HCT116 (cell line): ENCODE results near the gene RAET1L. TPM values are rescaled to one million over a fixed set of nuclear protein-coding genes. Genes with fewer than 3 reads are reported as not detected.

Experiments used
- ATAC-seq: fragments of 200-7000 bp; cut with Tn5 transposase; 2 replicates; pipeline ENCODE4 v1.9.1; 2020; ENCODE audit warnings: mild to moderate bottlenecking, moderate library complexity
- BruUV-seq: library from RNA; stranded (reverse); fragments of 400-500 nt; replicated peaks from 2 replicates; lab custom pipeline; 2021; lab: Mats Ljungman, UMichigan
- CTCF ChIA-PET: fragments of 300-600 bp; sonication (Branson Sonifier 250); formaldehyde crosslinking; loops from one replicate; lab custom pipeline; 2021; ENCODE audit warnings: antibody characterized with exemption; lab: Charles Lee
- POLR2A ChIA-PET: fragments of 300-600, 350-600 bp; sonication (Branson Sonifier 250); formaldehyde crosslinking; loops from one replicate; lab custom pipeline; 2021; ENCODE audit warnings: antibody characterized with exemption; lab: Charles Lee
- RAD21 ChIA-PET, 2 experiments: fragments of 300-600 bp; sonication (Branson Sonifier 250); formaldehyde crosslinking; loops; one replicate each; lab custom pipeline; 2023; ENCODE audit warnings: low total read pairs in 2 of 2; ENCODE audit not compliant: uncharacterized antibody in 2 of 2, unreplicated experiment in 2 of 2, low non-redundant PET in 1 of 2; lab: Charles Lee
- DNase-seq: peaks from one replicate; pipeline ENCODE4 v3.0.0-alpha.2; 2010; ENCODE audit warnings: low read depth, low spot score
- H2AFZ ChIP-seq: fragments of 200-600 bp; shearing (Covaris generic), sonication (generic); 2 replicates; pipeline ENCODE4 v1.6.1; 2017; ENCODE audit warnings: low read depth, mixed run types, mixed read lengths, antibody characterized with exemption, low read length; ENCODE audit not compliant: poor library complexity, severe bottlenecking
- H3K27ac ChIP-seq: 2 replicates; pipeline ENCODE4 v1.5.1; 2012; ENCODE audit warnings: low read depth, low read length
- H3K27me3 ChIP-seq: fragments of 200-600 bp; sonication (generic); 2 replicates; pipeline ENCODE4 v1.6.1; 2016; ENCODE audit warnings: mixed run types, low read length, mixed read lengths; ENCODE audit not compliant: insufficient read depth
- H3K36me3 ChIP-seq, 2 experiments: fragments of 200-500 bp in 1 of 2; fragments of 200-600 bp in 1 of 2; sonication (Bioruptor generic) in 1 of 2; sonication (generic) in 1 of 2; 2 replicates each; pipeline versions ENCODE4 v1.5.1 to v1.6.1; 2014 to 2016; ENCODE audit warnings: low read length in 2 of 2, inconsistent platforms in 1 of 2, mixed read lengths in 1 of 2, mixed run types in 1 of 2; ENCODE audit not compliant: insufficient read depth in 2 of 2, control insufficient read depth in 1 of 2
- H3K4me1 ChIP-seq, 2 experiments: fragments of 200-600 bp in 1 of 2; sonication (generic) in 1 of 2; 2 replicates each; pipeline versions ENCODE4 v1.5.1 to v1.6.1; 2012 to 2017; ENCODE audit warnings: low read length in 2 of 2, inconsistent platforms in 1 of 2, mild to moderate bottlenecking in 1 of 2, mixed read lengths in 1 of 2, mixed run types in 1 of 2, moderate library complexity in 1 of 2; ENCODE audit not compliant: insufficient read depth in 2 of 2, control insufficient read depth in 1 of 2
- H3K4me2 ChIP-seq: fragments of 200-600 bp; sonication (generic); 2 replicates; pipeline ENCODE4 v1.6.1; 2017; ENCODE audit warnings: mixed run types, low read length, mixed read lengths
- H3K4me3 ChIP-seq, 2 experiments: fragments of 200-600 bp in 1 of 2; sonication (generic) in 1 of 2; replicated peaks in 1 of 2; 2 replicates each; pipeline ENCODE4 v1.5.1; 2011 to 2016; ENCODE audit warnings: low read length in 2 of 2, control low read depth in 1 of 2, low read depth in 1 of 2, mild to moderate bottlenecking in 1 of 2, mixed read lengths in 1 of 2, mixed run types in 1 of 2
- H3K79me2 ChIP-seq: fragments of 200-600 bp; sonication (generic); 2 replicates; pipeline ENCODE4 v1.6.1; 2017; ENCODE audit warnings: mild to moderate bottlenecking, mixed run types, low read length, moderate library complexity, mixed read lengths; ENCODE audit not compliant: insufficient read depth
- H3K9ac ChIP-seq: fragments of 200-600 bp; sonication (generic); 2 replicates; pipeline ENCODE4 v1.6.1; 2016; ENCODE audit warnings: low read length, mixed read lengths
- H3K9me2 ChIP-seq: fragments of 200-600 bp; sonication (generic), shearing (Covaris generic); 2 replicates; pipeline ENCODE4 v1.6.1; 2017; ENCODE audit warnings: mixed run types, mild to moderate bottlenecking, moderate library complexity; ENCODE audit not compliant: insufficient read depth
- H3K9me3 ChIP-seq, 2 experiments: fragments of 200-500 bp in 1 of 2; fragments of 200-600 bp in 1 of 2; sonication (Bioruptor generic) in 1 of 2; sonication (generic) in 1 of 2; 2 replicates each; pipeline ENCODE4 v1.6.1; 2014 to 2017; ENCODE audit warnings: low read length in 2 of 2, mixed read lengths in 2 of 2, inconsistent platforms in 1 of 2, low read depth in 1 of 2, mild to moderate bottlenecking in 1 of 2, mixed run types in 1 of 2, moderate library complexity in 1 of 2; ENCODE audit not compliant: control insufficient read depth in 1 of 2, insufficient read depth in 1 of 2
- H4K20me1 ChIP-seq: fragments of 200-600 bp; sonication (generic), shearing (Covaris generic); 2 replicates; pipeline ENCODE4 v1.6.1; 2017; ENCODE audit warnings: mixed run types, mild to moderate bottlenecking, moderate library complexity; ENCODE audit not compliant: insufficient read depth
- CBX3 ChIP-seq: IDR thresholded peaks from 2 replicates; pipeline ENCODE4 v1.6.1; 2012; ENCODE audit warnings: low read depth
- CEBPB ChIP-seq: IDR thresholded peaks from 2 replicates; pipeline ENCODE4 v1.6.1; 2012; ENCODE audit warnings: low read depth
- ELF1 ChIP-seq: IDR thresholded peaks from 2 replicates; pipeline ENCODE4 v1.6.1; 2012; ENCODE audit warnings: low read depth, borderline replicate concordance
- EZH2phosphoT487 ChIP-seq: fragments of 200-600 bp; IDR thresholded peaks from 2 replicates; pipeline ENCODE4 v1.6.1; 2018; ENCODE audit warnings: antibody characterized with exemption, borderline replicate concordance
- POLR2AphosphoS5 ChIP-seq: IDR thresholded peaks from 2 replicates; pipeline ENCODE4 v1.6.1; 2011; ENCODE audit warnings: mild to moderate bottlenecking, low read depth, low read length, moderate library complexity
- RAD21 ChIP-seq: IDR thresholded peaks from 2 replicates; pipeline ENCODE4 v1.6.1; 2012; ENCODE audit warnings: low read depth, mild to moderate bottlenecking
- SIN3A ChIP-seq: IDR thresholded peaks from 2 replicates; pipeline ENCODE4 v1.6.1; 2012; ENCODE audit warnings: low read depth
- SP1 ChIP-seq: IDR thresholded peaks from 2 replicates; pipeline ENCODE4 v1.6.1; 2012; ENCODE audit warnings: low read depth
- SRF ChIP-seq: IDR thresholded peaks from 2 replicates; pipeline ENCODE4 v1.6.1; 2012; ENCODE audit warnings: low read depth
- TCF7L2 ChIP-seq: IDR thresholded peaks from 2 replicates; pipeline ENCODE4 v1.7.0; 2011; ENCODE audit warnings: borderline replicate concordance, inconsistent platforms; ENCODE audit not compliant: insufficient read depth, insufficient read length; ENCODE audit errors: extremely low read depth
- YY1 ChIP-seq: IDR thresholded peaks from 2 replicates; pipeline ENCODE4 v1.6.1; 2011; ENCODE audit warnings: low read length, low read depth, moderate library complexity, mild to moderate bottlenecking; ENCODE audit not compliant: insufficient replicate concordance; ENCODE audit errors: extremely low read depth
- intact Hi-C: fragments of 100-400 bp; cut with micrococcal nuclease; formaldehyde crosslinking; loops from 2 replicates; pipeline ENCODE4 v1.10.0; 2022
- total RNA-seq: library from RNA; stranded (reverse); gene quantifications from one replicate; pipeline ENCODE4 v1.2.1, GENCODE V29; 2021; ENCODE audit not compliant: unreplicated experiment
- TF ChIP-seq, protein P1 (sequence below): IDR thresholded peaks from 2 replicates; pipeline ENCODE4 v1.6.1; 2012; ENCODE audit warnings: low read depth

Gene RAET1L
- total RNA-seq, 1 experiment from 2014 or later, result 1.5 TPM

DNA sequence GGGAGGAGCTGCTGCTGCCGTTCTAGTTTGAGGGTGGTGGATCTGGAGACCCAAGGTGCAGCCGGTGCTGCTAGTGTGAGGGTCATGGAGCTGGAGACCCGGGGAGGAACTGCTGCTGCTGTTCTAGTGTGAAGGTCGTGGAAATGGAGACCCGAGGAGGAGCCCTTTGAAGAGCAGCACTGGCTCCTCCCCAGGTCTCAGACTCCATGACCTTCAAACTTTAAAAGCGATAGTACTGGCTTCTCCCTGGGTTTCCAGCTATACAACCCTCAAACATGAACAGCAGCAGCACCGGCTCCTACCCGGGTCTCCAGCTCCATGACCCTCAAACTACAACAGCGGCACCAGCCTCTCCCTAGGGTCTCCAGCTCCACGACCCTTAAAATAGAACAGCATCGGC is 28.1 kb upstream of the RAET1L start:
- no peak overlapping the region for H3K27ac ChIP-seq
- H3K9me2 ChIP-seq, result no peaks in the 10 kb centered on the region
- TF ChIP-seq RAD21 (no peak), TCF7L2 (no peak), CBX3 (no peak), YY1 (no peak), SRF (no peak), SIN3A (no peak), EZH2phosphoT487 (no peak), CEBPB (no peak), ELF1 (no peak), POLR2AphosphoS5 (no peak), SP1 (no peak)
- TF ChIP-seq, protein P1, sequence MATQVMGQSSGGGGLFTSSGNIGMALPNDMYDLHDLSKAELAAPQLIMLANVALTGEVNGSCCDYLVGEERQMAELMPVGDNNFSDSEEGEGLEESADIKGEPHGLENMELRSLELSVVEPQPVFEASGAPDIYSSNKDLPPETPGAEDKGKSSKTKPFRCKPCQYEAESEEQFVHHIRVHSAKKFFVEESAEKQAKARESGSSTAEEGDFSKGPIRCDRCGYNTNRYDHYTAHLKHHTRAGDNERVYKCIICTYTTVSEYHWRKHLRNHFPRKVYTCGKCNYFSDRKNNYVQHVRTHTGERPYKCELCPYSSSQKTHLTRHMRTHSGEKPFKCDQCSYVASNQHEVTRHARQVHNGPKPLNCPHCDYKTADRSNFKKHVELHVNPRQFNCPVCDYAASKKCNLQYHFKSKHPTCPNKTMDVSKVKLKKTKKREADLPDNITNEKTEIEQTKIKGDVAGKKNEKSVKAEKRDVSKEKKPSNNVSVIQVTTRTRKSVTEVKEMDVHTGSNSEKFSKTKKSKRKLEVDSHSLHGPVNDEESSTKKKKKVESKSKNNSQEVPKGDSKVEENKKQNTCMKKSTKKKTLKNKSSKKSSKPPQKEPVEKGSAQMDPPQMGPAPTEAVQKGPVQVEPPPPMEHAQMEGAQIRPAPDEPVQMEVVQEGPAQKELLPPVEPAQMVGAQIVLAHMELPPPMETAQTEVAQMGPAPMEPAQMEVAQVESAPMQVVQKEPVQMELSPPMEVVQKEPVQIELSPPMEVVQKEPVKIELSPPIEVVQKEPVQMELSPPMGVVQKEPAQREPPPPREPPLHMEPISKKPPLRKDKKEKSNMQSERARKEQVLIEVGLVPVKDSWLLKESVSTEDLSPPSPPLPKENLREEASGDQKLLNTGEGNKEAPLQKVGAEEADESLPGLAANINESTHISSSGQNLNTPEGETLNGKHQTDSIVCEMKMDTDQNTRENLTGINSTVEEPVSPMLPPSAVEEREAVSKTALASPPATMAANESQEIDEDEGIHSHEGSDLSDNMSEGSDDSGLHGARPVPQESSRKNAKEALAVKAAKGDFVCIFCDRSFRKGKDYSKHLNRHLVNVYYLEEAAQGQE, result no peak
- no peak overlapping the region for H3K4me3 ChIP-seq
- intact Hi-C loops, result no loop called here
- H3K36me3 ChIP-seq, result no peaks in the 10 kb centered on the region
- RAD21 ChIA-PET, result no interaction called here
- no peak overlapping the region for H3K9ac ChIP-seq
- H3K4me1 ChIP-seq, result no peaks in the 10 kb centered on the region
- no peaks in the 10 kb centered on the region for H3K79me2 ChIP-seq
- H4K20me1 ChIP-seq, result no peaks in the 10 kb centered on the region
- CTCF ChIA-PET, result interaction anchor here (0.7 to 2.8 kb wide), 2 partner anchors 16 to 47 kb away, joined by 3 to 11 read pairs; partner anchors contain the start of gene ULBP3
- BruUV-seq, result no TSS peak
- H3K9me3 ChIP-seq, result no peaks in the 10 kb centered on the region
- H3K27me3 ChIP-seq, result peaks cover 15% of the 10 kb centered on the region; the same call in 1 of the 2 replicates
- no peak overlapping the region for H2AFZ ChIP-seq
- H3K4me2 ChIP-seq, result no peak overlapping the region
- ATAC-seq (no peak), DNase-seq (no peak)
- POLR2A ChIA-PET, result interaction anchor here (1.2 kb wide), 1 partner anchor 14 kb away, joined by 4 read pairs; no protein-coding TSS in a partner anchor
